IPS-15b (cell line): ENCODE data around the gene SLC8A2.
"Not testable (repeated sequence)": the region's sequence is repeated elsewhere in the genome, so short reads cannot be mapped to it uniquely, and the experiment has no call there.

Source experiments
- H3K27me3 ChIP-seq: one replicate; pipeline ENCODE4 v1.6.1; 2013; ENCODE audit warnings: low read length; ENCODE audit not compliant: control insufficient read depth, insufficient read depth
- H3K36me3 ChIP-seq: one replicate; pipeline ENCODE4 v1.6.1; 2013; ENCODE audit warnings: low read length; ENCODE audit not compliant: control insufficient read depth, insufficient read depth
- H3K4me1 ChIP-seq: one replicate; pipeline ENCODE4 v1.6.1; 2013; ENCODE audit warnings: mild to moderate bottlenecking, low read length; ENCODE audit not compliant: control insufficient read depth, insufficient read depth
- H3K4me3 ChIP-seq: one replicate; pipeline ENCODE4 v1.5.1; 2013; ENCODE audit warnings: low read depth, low read length
- H3K9ac ChIP-seq: one replicate; pipeline ENCODE4 v1.6.1; 2013; ENCODE audit warnings: low read depth, mild to moderate bottlenecking, low read length
- H3K9me3 ChIP-seq: one replicate; pipeline ENCODE4 v1.6.1; 2013; ENCODE audit warnings: mild to moderate bottlenecking, low read length; ENCODE audit not compliant: control insufficient read depth, insufficient read depth

SLC8A2 gene

GRCh38 chr19:47492137-47492533 is 20.4 kb upstream of the SLC8A2 start:
- Histone ChIP-seq H3K4me3 (no peak overlapping the region), H3K9ac (no peak overlapping the region), H3K36me3 (peaks cover 43% of the 10 kb centered on the region), H3K9me3 (no peaks in the 10 kb centered on the region), H3K4me1 (no peaks in the 10 kb centered on the region), H3K27me3 (no peaks in the 10 kb centered on the region)

- Histone ChIP-seq H3K9ac (no peak overlapping the region), H3K36me3 (peaks cover 39% of the 10 kb centered on the region)
Measured at GRCh38 chr19:47491358-47492136, 19.9 kb upstream of the SLC8A2 start.

GRCh38 chr19:47490847-47491246 is 19.2 kb upstream of the SLC8A2 start:
- no peaks in the 10 kb centered on the region for H3K9me3 ChIP-seq
- H3K27me3 ChIP-seq: no peaks in the 10 kb centered on the region
- no peak overlapping the region for H3K9ac ChIP-seq
- peaks cover 39% of the 10 kb centered on the region for H3K36me3 ChIP-seq
- H3K4me3 ChIP-seq: no peak overlapping the region
- no peaks in the 10 kb centered on the region for H3K4me1 ChIP-seq

More at GRCh38 chr19:47491358-47492136, 19.9 kb upstream of the SLC8A2 start:
- Histone ChIP-seq H3K9me3 (no peaks in the 10 kb centered on the region), H3K27me3 (no peaks in the 10 kb centered on the region), H3K4me1 (no peaks in the 10 kb centered on the region), H3K4me3 (no peak overlapping the region)

GRCh38 chr19:47490031-47490430 is 18.3 kb upstream of the SLC8A2 start:
- Histone ChIP-seq H3K9ac (no peak overlapping the region), H3K9me3 (no peaks in the 10 kb centered on the region), H3K36me3 (peaks cover 41% of the 10 kb centered on the region), H3K4me3 (no peak overlapping the region), H3K4me1 (no peaks in the 10 kb centered on the region), H3K27me3 (no peaks in the 10 kb centered on the region)

- Histone ChIP-seq H3K9ac (no peak overlapping the region), H3K4me1 (no peaks in the 10 kb centered on the region), H3K9me3 (no peaks in the 10 kb centered on the region), H3K4me3 (no peak overlapping the region), H3K36me3 (peaks cover 43% of the 10 kb centered on the region), H3K27me3 (no peaks in the 10 kb centered on the region)
Measured at GRCh38 chr19:47489072-47489914, 17.6 kb upstream of the SLC8A2 start.

GRCh38 chr19:47487551-47488515 is 16.1 kb upstream of the SLC8A2 start:
- Histone ChIP-seq H3K4me3 (no peak overlapping the region), H3K9me3 (no peaks in the 10 kb centered on the region), H3K36me3 (peaks cover 43% of the 10 kb centered on the region), H3K4me1 (peaks cover 2% of the 10 kb centered on the region), H3K27me3 (no peaks in the 10 kb centered on the region), H3K9ac (no peak overlapping the region)

- Histone ChIP-seq H3K9ac (no peak overlapping the region), H3K4me3 (no peak overlapping the region), H3K27me3 (no peaks in the 10 kb centered on the region), H3K36me3 (peaks cover 39% of the 10 kb centered on the region), H3K4me1 (peaks cover 2% of the 10 kb centered on the region), H3K9me3 (no peaks in the 10 kb centered on the region)
Measured at GRCh38 chr19:47486900-47487299, 15.2 kb upstream of the SLC8A2 start.

- H3K4me1 ChIP-seq, H3K4me3 ChIP-seq, H3K9ac ChIP-seq, H3K9me3 ChIP-seq, H3K27me3 ChIP-seq: not testable (repeated sequence)
- H3K36me3 ChIP-seq: peaks cover 33% of the 10 kb centered on the region
Measured at GRCh38 chr19:47486220-47486619, 14.5 kb upstream of the SLC8A2 start.

- Histone ChIP-seq H3K4me3 (no peak overlapping the region), H3K27me3 (peaks cover 2% of the 10 kb centered on the region), H3K9me3 (no peaks in the 10 kb centered on the region), H3K9ac (no peak overlapping the region), H3K4me1 (peaks cover 2% of the 10 kb centered on the region), H3K36me3 (peaks cover 26% of the 10 kb centered on the region)
Measured at GRCh38 chr19:47485210-47485609, 13.5 kb upstream of the SLC8A2 start.

GRCh38 chr19:47483800-47484690 is 12.4 kb upstream of the SLC8A2 start, which contains the start of gene KPTN:
KPTN (minus strand) TSS chr19:47484219; CDS start chr19:47484160, 59 bp downstream.
- peak within 1 kb of the TSS; percentile 90 for H3K9ac ChIP-seq
- H3K4me3 ChIP-seq: peak within 1 kb of the TSS; percentile 86
- H3K36me3 ChIP-seq: peaks cover 16% of the 10 kb centered on the region
- no peaks in the 10 kb centered on the region for H3K9me3 ChIP-seq
- H3K27me3 ChIP-seq: peaks cover 2% of the 10 kb centered on the region
- H3K4me1 ChIP-seq: peaks cover 5% of the 10 kb centered on the region
